OCI-LY7 (cell line): ENCODE data around the gene DCTN5.

ENCODE experiments used
- EZH2phosphoT487 ChIP-seq: fragments of 200-600 bp; sonication (generic); IDR thresholded peaks from 2 replicates; pipeline ENCODE4 v1.6.1; 2018; ENCODE audit warnings: low read depth, borderline replicate concordance, mild to moderate bottlenecking, mixed run types, antibody characterized with exemption, low read length, moderate library complexity, mixed read lengths
- TF ChIP-seq, protein P1 (sequence below): fragments of 200-600 bp; sonication (generic); conservative IDR thresholded peaks from 2 replicates; pipeline ENCODE4 v1.5.1; 2014; ENCODE audit warnings: mild to moderate bottlenecking, antibody characterized with exemption, low read length, moderate library complexity, mixed read lengths

DNA sequence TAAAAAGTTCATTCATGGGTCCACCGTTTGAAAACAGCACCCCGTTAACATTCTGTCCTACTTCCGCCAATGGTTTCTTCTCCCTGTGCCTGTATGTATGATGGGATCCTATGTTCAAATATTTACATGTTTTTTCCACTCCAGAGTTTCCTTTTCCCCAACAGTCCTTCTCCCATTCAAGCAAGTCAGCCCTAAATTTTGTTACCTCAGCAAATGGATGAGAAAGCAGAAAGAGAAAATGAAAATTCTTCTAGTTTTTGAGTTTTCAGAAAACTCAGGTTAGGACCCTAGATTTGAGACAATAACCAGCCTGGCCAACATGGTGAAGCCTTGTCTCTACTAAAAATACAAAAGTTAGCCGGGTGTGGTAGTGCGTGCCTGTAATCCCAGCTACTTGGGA lies 75.2 kb downstream of the DCTN5 start:
- TF ChIP-seq, protein P1, sequence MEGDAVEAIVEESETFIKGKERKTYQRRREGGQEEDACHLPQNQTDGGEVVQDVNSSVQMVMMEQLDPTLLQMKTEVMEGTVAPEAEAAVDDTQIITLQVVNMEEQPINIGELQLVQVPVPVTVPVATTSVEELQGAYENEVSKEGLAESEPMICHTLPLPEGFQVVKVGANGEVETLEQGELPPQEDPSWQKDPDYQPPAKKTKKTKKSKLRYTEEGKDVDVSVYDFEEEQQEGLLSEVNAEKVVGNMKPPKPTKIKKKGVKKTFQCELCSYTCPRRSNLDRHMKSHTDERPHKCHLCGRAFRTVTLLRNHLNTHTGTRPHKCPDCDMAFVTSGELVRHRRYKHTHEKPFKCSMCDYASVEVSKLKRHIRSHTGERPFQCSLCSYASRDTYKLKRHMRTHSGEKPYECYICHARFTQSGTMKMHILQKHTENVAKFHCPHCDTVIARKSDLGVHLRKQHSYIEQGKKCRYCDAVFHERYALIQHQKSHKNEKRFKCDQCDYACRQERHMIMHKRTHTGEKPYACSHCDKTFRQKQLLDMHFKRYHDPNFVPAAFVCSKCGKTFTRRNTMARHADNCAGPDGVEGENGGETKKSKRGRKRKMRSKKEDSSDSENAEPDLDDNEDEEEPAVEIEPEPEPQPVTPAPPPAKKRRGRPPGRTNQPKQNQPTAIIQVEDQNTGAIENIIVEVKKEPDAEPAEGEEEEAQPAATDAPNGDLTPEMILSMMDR, result no peak
- TF ChIP-seq EZH2phosphoT487, result no peak
